Measurements from ENCODE around the gene DPP4. TPM values are rescaled to one million over a fixed set of nuclear protein-coding genes. Genes with fewer than 3 reads are reported as not detected.

Gene DPP4
- total and polyA plus RNA-seq, 5 donors from 2014 or later = 12.6 to 40.8 (median 29.5) TPM

- Mint-ChIP-seq H3K4me3 (peak overlapping the region in 1 of 4 donors; percentile 3), H3K27ac (peak overlapping the region in 2 of 3 donors; percentile 28 to 37), H3K27me3 (no peaks in the 10 kb centered on the region), H3K36me3 (peaks cover 53% of the 10 kb centered on the region), H3K9me3 (peaks cover 0 to 1% (median 0%) of the 10 kb centered on the region in 7 donors), H3K4me1 (peaks cover 11 to 36% (median 17%) of the 10 kb centered on the region in 4 donors)
- H3K4me1 ChIP-seq (ENCODE audit: control insufficient read depth, insufficient read depth, low read length, poor library complexity, severe bottlenecking) = no peaks in the 10 kb centered on the region
- no peak for DNase-seq
- peaks cover 5% of the 10 kb centered on the region for H3K36me3 ChIP-seq (ENCODE audit: control insufficient read depth, insufficient read depth, low read length)
- no peaks in the 10 kb centered on the region for H3K9me3 ChIP-seq (ENCODE audit: control insufficient read depth in 2 of 2, low read length in 2 of 2)
- no peak for ATAC-seq (ENCODE audit: low read depth in 2 of 2)
- no peaks in the 10 kb centered on the region for H3K27me3 ChIP-seq (ENCODE audit: control insufficient read depth, insufficient read depth, low read length)
- H3K27ac ChIP-seq (ENCODE audit: insufficient read depth, low read length, poor library complexity, severe bottlenecking) = no peak overlapping the region
- H3K4me3 ChIP-seq (ENCODE audit: low read depth, low read length) = no peak overlapping the region
Observed at GRCh38 chr2:162022290-162022945, 51.6 kb downstream of the DPP4 start.

GRCh38 chr2:162021516-162022058 lies 52.4 kb downstream of the DPP4 start:
- Mint-ChIP-seq H3K4me3 (peak overlapping the region in 1 of 4 donors; percentile 3), H3K27me3 (no peaks in the 10 kb centered on the region), H3K27ac (peak overlapping the region; percentile 20 to 53 (median 28)), H3K36me3 (peaks cover 53% of the 10 kb centered on the region), H3K4me1 (peaks cover 13 to 39% (median 20%) of the 10 kb centered on the region in 4 donors), H3K9me3 (peaks cover 0 to 1% (median 0%) of the 10 kb centered on the region in 7 donors)
- H3K4me3 ChIP-seq (ENCODE audit: low read depth, low read length) = no peak overlapping the region
- no peaks in the 10 kb centered on the region for H3K27me3 ChIP-seq (ENCODE audit: control insufficient read depth, insufficient read depth, low read length)
- no peak for DNase-seq
- H3K4me1 ChIP-seq (ENCODE audit: control insufficient read depth, insufficient read depth, low read length, poor library complexity, severe bottlenecking) = no peaks in the 10 kb centered on the region
- ATAC-seq (ENCODE audit: low read depth in 2 of 2) = no peak
- no peaks in the 10 kb centered on the region for H3K9me3 ChIP-seq (ENCODE audit: control insufficient read depth in 2 of 2, low read length in 2 of 2)
- H3K27ac ChIP-seq (ENCODE audit: insufficient read depth, low read length, poor library complexity, severe bottlenecking) = no peak overlapping the region
- H3K36me3 ChIP-seq (ENCODE audit: control insufficient read depth, insufficient read depth, low read length) = peaks cover 5% of the 10 kb centered on the region

GRCh38 chr2:162018530-162018929 lies 55.5 kb downstream of the DPP4 start:
- Mint-ChIP-seq H3K4me3 (no peak overlapping the region), H3K4me1 (peaks cover 17 to 53% (median 28%) of the 10 kb centered on the region in 4 donors), H3K27me3 (no peaks in the 10 kb centered on the region), H3K9me3 (peaks cover 0 to 1% (median 0%) of the 10 kb centered on the region in 7 donors), H3K36me3 (peaks cover 48% of the 10 kb centered on the region), H3K27ac (peak overlapping the region in 1 of 3 donors; percentile 49)
- Histone ChIP-seq H3K27me3 (ENCODE audit: control insufficient read depth, insufficient read depth, low read length) (no peaks in the 10 kb centered on the region), H3K36me3 (ENCODE audit: control insufficient read depth, insufficient read depth, low read length) (peaks cover 5% of the 10 kb centered on the region), H3K9me3 (ENCODE audit: control insufficient read depth in 2 of 2, low read length in 2 of 2) (no peaks in the 10 kb centered on the region), H3K27ac (ENCODE audit: insufficient read depth, low read length, poor library complexity, severe bottlenecking) (no peak overlapping the region), H3K4me1 (ENCODE audit: control insufficient read depth, insufficient read depth, low read length, poor library complexity, severe bottlenecking) (peaks cover 12% of the 10 kb centered on the region), H3K4me3 (ENCODE audit: low read depth, low read length) (no peak overlapping the region)
- DNase-seq = no peak
- ATAC-seq (ENCODE audit: low read depth in 2 of 2) = no peak

DNA sequence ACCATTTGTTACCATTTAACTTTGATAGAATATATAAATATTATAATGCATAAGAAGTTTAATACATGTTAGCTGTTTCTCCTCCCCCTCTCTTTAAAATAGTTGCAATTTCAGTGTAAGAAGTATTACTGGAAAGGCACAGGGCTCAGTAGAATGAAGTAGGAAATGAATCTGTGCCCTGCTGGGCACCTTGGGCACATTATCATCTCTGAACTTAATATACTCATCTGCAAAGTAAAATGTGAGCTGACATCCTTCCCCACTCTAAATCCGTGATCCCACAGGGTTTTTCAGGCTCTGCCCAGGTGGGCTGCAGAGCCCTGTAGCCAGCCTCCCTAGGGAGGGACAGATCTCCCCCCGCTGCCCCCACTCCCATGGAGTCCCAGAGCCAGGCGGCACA lies 56.8 kb downstream of the DPP4 start:
- Histone ChIP-seq H3K27me3 (ENCODE audit: control insufficient read depth, insufficient read depth, low read length) (no peaks in the 10 kb centered on the region), H3K9me3 (ENCODE audit: control insufficient read depth in 2 of 2, low read length in 2 of 2) (no peaks in the 10 kb centered on the region), H3K36me3 (ENCODE audit: control insufficient read depth, insufficient read depth, low read length) (peaks cover 4% of the 10 kb centered on the region), H3K27ac (ENCODE audit: insufficient read depth, low read length, poor library complexity, severe bottlenecking) (no peak overlapping the region), H3K4me1 (ENCODE audit: control insufficient read depth, insufficient read depth, low read length, poor library complexity, severe bottlenecking) (peaks cover 25% of the 10 kb centered on the region), H3K4me3 (ENCODE audit: low read depth, low read length) (no peak overlapping the region)
- no peak for DNase-seq
- H3K9me3 Mint-ChIP-seq = no peaks in the 10 kb centered on the region
- peaks cover 40% of the 10 kb centered on the region for H3K36me3 Mint-ChIP-seq
- ATAC-seq (ENCODE audit: low read depth in 2 of 2) = no peak
- no peak overlapping the region for H3K4me3 Mint-ChIP-seq
- peaks cover 17 to 51% (median 34%) of the 10 kb centered on the region in 4 donors for H3K4me1 Mint-ChIP-seq
- H3K27me3 Mint-ChIP-seq = no peaks in the 10 kb centered on the region
- peak overlapping the region; percentile 35 to 78 (median 77) for H3K27ac Mint-ChIP-seq

- H3K4me1 ChIP-seq (ENCODE audit: control insufficient read depth, insufficient read depth, low read length, poor library complexity, severe bottlenecking) = peaks cover 35% of the 10 kb centered on the region
- H3K4me3 ChIP-seq (ENCODE audit: low read depth, low read length) = no peak overlapping the region
- Mint-ChIP-seq H3K4me1 (peaks cover 26 to 52% (median 42%) of the 10 kb centered on the region in 4 donors), H3K4me3 (peak overlapping the region in 1 of 4 donors; percentile 13), H3K36me3 (peaks cover 31% of the 10 kb centered on the region), H3K27me3 (no peaks in the 10 kb centered on the region), H3K9me3 (no peaks in the 10 kb centered on the region), H3K27ac (peak overlapping the region in 2 of 3 donors; percentile 89 to 94)
- ATAC-seq (ENCODE audit: low read depth in 2 of 2) = no peak
- no peak for DNase-seq
- no peaks in the 10 kb centered on the region for H3K9me3 ChIP-seq (ENCODE audit: control insufficient read depth in 2 of 2, low read length in 2 of 2)
- H3K27ac ChIP-seq (ENCODE audit: insufficient read depth, low read length, poor library complexity, severe bottlenecking) = peak overlapping the region; percentile 36
- H3K27me3 ChIP-seq (ENCODE audit: control insufficient read depth, insufficient read depth, low read length) = no peaks in the 10 kb centered on the region
- H3K36me3 ChIP-seq (ENCODE audit: control insufficient read depth, insufficient read depth, low read length) = peaks cover 4% of the 10 kb centered on the region
Observed at GRCh38 chr2:162016080-162016479, 57.9 kb downstream of the DPP4 start.

DNA sequence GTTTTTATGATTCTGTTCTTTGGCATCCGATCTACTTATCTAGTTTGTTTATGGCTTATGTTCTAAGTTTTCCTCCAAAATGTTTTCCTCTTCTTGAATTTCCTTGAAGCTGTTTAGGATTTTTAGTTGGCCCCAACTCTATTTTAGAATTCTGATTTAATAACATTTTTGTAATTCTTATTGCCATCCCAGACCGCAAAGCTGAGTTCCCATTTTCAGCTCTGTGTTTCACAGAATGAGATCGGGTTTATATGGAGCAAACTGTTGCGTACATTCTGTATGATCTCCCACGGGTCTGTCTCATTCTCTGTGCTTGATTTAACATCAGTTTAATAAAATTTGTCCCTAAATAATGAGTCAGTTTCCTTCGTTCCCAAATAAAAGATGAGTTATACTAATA lies 59.3 kb downstream of the DPP4 start:
- H3K27ac Mint-ChIP-seq = peak overlapping the region; percentile 92 to 97 (median 96)
- no peaks in the 10 kb centered on the region for H3K36me3 ChIP-seq (ENCODE audit: control insufficient read depth, insufficient read depth, low read length)
- H3K36me3 Mint-ChIP-seq = peaks cover 22% of the 10 kb centered on the region
- no peaks in the 10 kb centered on the region for H3K9me3 ChIP-seq (ENCODE audit: control insufficient read depth in 2 of 2, low read length in 2 of 2)
- H3K27me3 Mint-ChIP-seq = no peaks in the 10 kb centered on the region
- peak overlapping the region in 1 of 4 donors; percentile 14 for H3K4me3 Mint-ChIP-seq
- peaks cover 26 to 65% (median 53%) of the 10 kb centered on the region in 4 donors for H3K4me1 Mint-ChIP-seq
- DNase-seq (no peak), ATAC-seq (ENCODE audit: low read depth in 2 of 2) (no peak)
- H3K27me3 ChIP-seq (ENCODE audit: control insufficient read depth, insufficient read depth, low read length) = no peaks in the 10 kb centered on the region
- H3K4me1 ChIP-seq (ENCODE audit: control insufficient read depth, insufficient read depth, low read length, poor library complexity, severe bottlenecking) = peaks cover 42% of the 10 kb centered on the region
- peak overlapping the region; percentile 86 for H3K27ac ChIP-seq (ENCODE audit: insufficient read depth, low read length, poor library complexity, severe bottlenecking)
- no peaks in the 10 kb centered on the region for H3K9me3 Mint-ChIP-seq
- no peak overlapping the region for H3K4me3 ChIP-seq (ENCODE audit: low read depth, low read length)

DNA sequence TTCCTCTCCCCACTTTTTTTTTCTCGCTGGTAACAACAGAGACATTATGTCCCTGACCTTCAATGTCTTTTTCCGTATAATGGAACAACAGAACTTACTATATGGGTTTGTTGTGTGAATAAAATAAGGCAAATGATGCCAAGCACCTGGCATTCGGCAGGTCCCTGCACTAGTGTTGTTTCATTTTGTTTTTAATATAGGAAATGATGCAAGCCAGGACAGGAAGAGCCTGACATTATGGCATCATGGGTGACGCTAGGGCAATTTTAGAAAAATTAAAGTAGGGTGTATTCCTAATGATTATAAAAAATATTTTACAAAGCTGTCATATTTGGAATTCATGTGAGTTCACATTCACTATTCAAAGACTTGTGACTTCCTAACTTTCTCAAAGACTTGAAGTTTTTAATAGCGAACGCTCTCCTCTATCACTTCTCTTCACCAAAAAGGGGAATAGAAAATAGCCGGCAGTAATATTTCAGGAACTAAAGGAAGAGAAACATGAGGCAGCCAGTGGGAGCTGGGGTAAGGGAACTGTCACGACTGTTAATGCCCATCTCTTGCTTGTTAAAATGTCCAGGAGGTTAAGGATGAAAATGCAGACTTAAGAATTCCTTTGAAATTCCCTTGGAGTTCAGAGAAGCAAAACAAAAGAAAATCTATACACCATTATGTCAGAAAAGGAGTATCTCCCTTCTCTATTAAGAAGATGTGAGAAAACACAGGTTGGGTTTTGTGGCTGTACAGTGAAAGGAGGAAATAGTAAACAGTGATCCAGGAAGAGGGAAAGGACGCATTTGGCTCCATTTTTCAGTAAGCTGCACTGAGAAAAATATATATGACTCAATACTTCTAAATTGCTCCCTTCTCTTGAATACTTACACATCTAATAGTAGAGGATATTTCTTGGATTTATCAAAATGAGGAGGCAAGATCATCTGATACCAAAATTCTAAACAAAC lies 60.2 kb downstream of the DPP4 start:
- Histone ChIP-seq H3K4me1 (ENCODE audit: control insufficient read depth, insufficient read depth, low read length, poor library complexity, severe bottlenecking) (peaks cover 42% of the 10 kb centered on the region), H3K27ac (ENCODE audit: insufficient read depth, low read length, poor library complexity, severe bottlenecking) (peak overlapping the region; percentile 86), H3K4me3 (ENCODE audit: low read depth, low read length) (peak overlapping the region; percentile 74), H3K36me3 (ENCODE audit: control insufficient read depth, insufficient read depth, low read length) (no peaks in the 10 kb centered on the region), H3K9me3 (ENCODE audit: control insufficient read depth in 2 of 2, low read length in 2 of 2) (no peaks in the 10 kb centered on the region), H3K27me3 (ENCODE audit: control insufficient read depth, insufficient read depth, low read length) (no peaks in the 10 kb centered on the region)
- Mint-ChIP-seq H3K27ac (peak overlapping the region; percentile 92 to 97 (median 96)), H3K36me3 (peaks cover 18% of the 10 kb centered on the region), H3K9me3 (no peaks in the 10 kb centered on the region), H3K4me3 (peak overlapping the region; percentile 43 to 79 (median 50)), H3K4me1 (peaks cover 31 to 74% (median 58%) of the 10 kb centered on the region in 4 donors), H3K27me3 (no peaks in the 10 kb centered on the region)
- peak in 1 of 3 donors; percentile 16 for DNase-seq
- ATAC-seq (ENCODE audit: low read depth in 2 of 2) = no peak
